Right atrium auricular region (tissue), 2 donors: ENCODE results near the gene SNAP29. TPM values are rescaled to one million over a fixed set of nuclear protein-coding genes. Genes with fewer than 3 reads are reported as not detected.

ENCODE experiments used
- DNase-seq: peaks from one replicate; pipeline ENCODE4 v3.0.0-alpha.2; 2019; ENCODE audit warnings: low spot score
- H3K27ac ChIP-seq, 2 donors: fragments of 200-600 bp; sonication (generic); 1 replicate in 1 of 2; 2 replicates in 1 of 2; pipeline ENCODE4 v1.5.1; 2016 to 2019
- H3K27me3 ChIP-seq, 2 donors: fragments of 200-600 bp; sonication (generic); one replicate each; pipeline versions ENCODE4 v1.5.1 to v1.6.0; 2017 to 2019
- H3K36me3 ChIP-seq: fragments of 200-600 bp; sonication (generic); one replicate; pipeline ENCODE4 v1.5.1; 2016
- H3K4me1 ChIP-seq, 2 donors: fragments of 200-600 bp; sonication (generic); one replicate each; pipeline versions ENCODE4 v1.5.1 to v1.6.0; 2017 to 2019
- H3K4me3 ChIP-seq, 2 donors: fragments of 200-600 bp; sonication (generic); 1 replicate in 1 of 2; 2 replicates in 1 of 2; pipeline ENCODE4 v1.5.1; 2017 to 2019; ENCODE audit warnings: mild to moderate bottlenecking in 1 of 2, moderate library complexity in 1 of 2
- H3K9me3 ChIP-seq, 2 donors: fragments of 200-600 bp; sonication (generic); one replicate each; pipeline ENCODE4 v1.5.1; 2019
- CTCF ChIP-seq, 2 donors: fragments of 200-600 bp; sonication (generic); IDR thresholded peaks; one replicate each; pipeline ENCODE4 v1.5.1; 2019; ENCODE audit warnings: antibody characterized with exemption in 2 of 2
- total RNA-seq, 2 donors: library from RNA; depleted of rRNA; stranded (reverse); fragments of >200 nt; gene quantifications; one replicate each; pipeline ENCODE4 v1.1.0, GENCODE V29; 2016

Gene SNAP29
- total RNA-seq, 2 donors from 2014 or later = 20.8 to 26.0 TPM

- TF ChIP-seq CTCF (IDR thresholded peaks at IDR 0.05) = no peak
- DNase-seq = no peak
- Histone ChIP-seq H3K4me1 (no peaks in the 10 kb centered on the region), H3K4me3 (no peak overlapping the region), H3K9me3 (no peaks in the 10 kb centered on the region), H3K36me3 (no peaks in the 10 kb centered on the region), H3K27me3 (no peaks in the 10 kb centered on the region), H3K27ac (no peak overlapping the region)
Measured at GRCh38 chr22:20909543-20910303, 50.9 kb downstream of the SNAP29 start.

GRCh38 chr22:20912494-20912893 lies 53.7 kb downstream of the SNAP29 start:
- TF ChIP-seq CTCF (IDR thresholded peaks at IDR 0.05) = no peak
- H3K27ac ChIP-seq = no peak overlapping the region
- H3K4me1 ChIP-seq = peaks cover 0 to 9% of the 10 kb centered on the region in 2 donors
- no peaks in the 10 kb centered on the region for H3K36me3 ChIP-seq
- no peak for DNase-seq
- H3K27me3 ChIP-seq = no peaks in the 10 kb centered on the region
- H3K4me3 ChIP-seq = no peak overlapping the region
- H3K9me3 ChIP-seq = no peaks in the 10 kb centered on the region

GRCh38 chr22:20916916-20917810 lies 58.4 kb downstream of the SNAP29 start, which contains the start of gene CRKL:
Gene CRKL (plus strand): TSS chr22:20917407. CDS start chr22:20917935, 528 bp downstream.
- Histone ChIP-seq H3K27ac (peak within 1 kb of the TSS; percentile 91 to 98), H3K36me3 (no peaks in the 10 kb centered on the region), H3K27me3 (no peaks in the 10 kb centered on the region), H3K9me3 (no peaks in the 10 kb centered on the region), H3K4me1 (peaks cover 0 to 41% of the 10 kb centered on the region in 2 donors), H3K4me3 (peak within 1 kb of the TSS; percentile 69 to 78)
- TF ChIP-seq CTCF (IDR thresholded peaks at IDR 0.05) = peak; percentile 82 to 95
- peak; percentile 97 for DNase-seq

GRCh38 chr22:20918663-20919218 lies 59.9 kb downstream of the SNAP29 start:
- peak overlapping the region; percentile 91 to 98 for H3K27ac ChIP-seq
- H3K4me1 ChIP-seq = peaks cover 0 to 47% of the 10 kb centered on the region in 2 donors

More at GRCh38 chr22:20918663-20919218, 59.9 kb downstream of the SNAP29 start:
- no peak for DNase-seq
- TF ChIP-seq CTCF (IDR thresholded peaks at IDR 0.05) = no peak
- no peaks in the 10 kb centered on the region for H3K36me3 ChIP-seq
- H3K9me3 ChIP-seq = no peaks in the 10 kb centered on the region
- no peaks in the 10 kb centered on the region for H3K27me3 ChIP-seq
- H3K4me3 ChIP-seq = peak overlapping the region; percentile 69 to 78
